ENCODE data around the gene OSMR.

OSMR gene

GRCh38 chr5:38816083-38817030 is 29.5 kb upstream of the OSMR start:
- no peak overlapping the region for H3K4me3 ChIP-seq (ENCODE audit: low read depth, low read length)
- ChIA-PET CTCF (interaction anchor here (0.5 to 17.1 kb wide), 10 partner anchors 14 to 608 kb away, joined by 3 to 333 read pairs (median 6); partner anchors contain the start of gene C9), POLR2A (no interaction called here)
- no peaks in the 10 kb centered on the region for H3K36me3 ChIP-seq (ENCODE audit: control insufficient read depth in 2 of 2, insufficient read depth in 1 of 2, low read length in 2 of 2)
- H3K27ac ChIP-seq (ENCODE audit: extremely low read depth, low read depth, low read length): no peak overlapping the region
- peaks cover 4% of the 10 kb centered on the region for H3K4me1 ChIP-seq (ENCODE audit: control insufficient read depth, insufficient read depth, low read length)
- H3K9me3 ChIP-seq (ENCODE audit: control insufficient read depth, insufficient read depth, low read depth, low read length): no peaks in the 10 kb centered on the region; the same call in 1 of the 2 replicates
- no peak for TF ChIP-seq ZNF133 (tag by site-specific recombination; IDR thresholded peaks at IDR 0.05)
- TF ChIP-seq ZNF600 (tag by site-specific recombination; IDR thresholded peaks at IDR 0.05): peak; percentile 71
- TF ChIP-seq ZNF239 (tag by site-specific recombination; IDR thresholded peaks at IDR 0.05): 0 out of 2 replicates have a peak, but pooled peaks have one; percentile 16
- TF ChIP-seq TSHZ1 (tag by site-specific recombination; IDR thresholded peaks at IDR 0.05; ENCODE audit: borderline replicate concordance): no peak
- no peak for TF ChIP-seq ZNF169 (tag by site-specific recombination; IDR thresholded peaks at IDR 0.05)
- TF ChIP-seq BCL6B (tag by site-specific recombination; IDR thresholded peaks at IDR 0.05): peak; percentile 39; the same call in 1 of the 2 replicates
- peak; percentile 66 for TF ChIP-seq PRDM1 (tag by site-specific recombination; IDR thresholded peaks at IDR 0.05)
- peak; percentile 51; the same call in 1 of the 2 replicates for TF ChIP-seq ZBTB20 (tag by site-specific recombination; IDR thresholded peaks at IDR 0.05)
- no peak for TF ChIP-seq IKZF3 (tag by site-specific recombination; IDR thresholded peaks at IDR 0.05)
- 0 out of 2 replicates have a peak, but pooled peaks have one; percentile 26 for TF ChIP-seq ZNF629 (tag by site-specific recombination; IDR thresholded peaks at IDR 0.05)
- no peak for TF ChIP-seq ZNF18 (tag by site-specific recombination; IDR thresholded peaks at IDR 0.05)
- TF ChIP-seq ZNF248 (tag by site-specific recombination; IDR thresholded peaks at IDR 0.05): no peak
- peak; percentile 27; the same call in 1 of the 2 replicates for TF ChIP-seq PRDM10 (tag by site-specific recombination; IDR thresholded peaks at IDR 0.05)

Data from HEK293 (cell line).